Heart right ventricle (tissue), 16 donors: ENCODE measurements around the gene CLDN15. TPM values are rescaled to one million over a fixed set of nuclear protein-coding genes. Genes with fewer than 3 reads are reported as not detected.

ENCODE experiments used
- ATAC-seq, 8 donors: fragments of 200-7000 bp; cut with Tn5 transposase; one replicate each; pipeline ENCODE4 v1.9.1; 2020; ENCODE audit warnings: mild to moderate bottlenecking in 8 of 8, moderate library complexity in 8 of 8, moderate number of reproducible peaks in 1 of 8
- DNase-seq, 2 donors: peaks; one replicate each; pipeline ENCODE4 v3.0.0-alpha.2; 2020
- H3K27ac ChIP-seq, 10 donors: fragments of 200-600 bp; sonication (generic) in 2 of 10; one replicate each; pipeline versions ENCODE4 v1.5.0 to v1.8.0; 2020 to 2022; ENCODE audit warnings: mild to moderate bottlenecking in 3 of 10
- H3K27me3 ChIP-seq, 7 donors: fragments of 200-600 bp; one replicate each; pipeline ENCODE4 v1.8.0; 2021 to 2022; ENCODE audit warnings: mild to moderate bottlenecking in 2 of 7
- H3K36me3 ChIP-seq, 9 donors: fragments of 200-600 bp; sonication (generic) in 1 of 9; one replicate each; pipeline versions ENCODE4 v1.5.0 to v1.8.0; 2020 to 2022; ENCODE audit warnings: mild to moderate bottlenecking in 2 of 9
- H3K4me1 ChIP-seq, 9 donors: fragments of 200-600 bp; sonication (generic) in 1 of 9; one replicate each; pipeline versions ENCODE4 v1.5.0 to v1.8.0; 2020 to 2022; ENCODE audit warnings: mild to moderate bottlenecking in 4 of 9
- H3K4me3 ChIP-seq, 10 donors: fragments of 200-600 bp; sonication (generic) in 2 of 10; one replicate each; pipeline versions ENCODE4 v1.5.0 to v1.8.0; 2020 to 2022; ENCODE audit warnings: mild to moderate bottlenecking in 7 of 10, moderate library complexity in 2 of 10
- H3K9me3 ChIP-seq, 11 donors: fragments of 200-600 bp in 10 of 11; sonication (generic) in 2 of 11; one replicate each; pipeline versions ENCODE4 v1.5.0 to v1.8.0; 2013 to 2022; ENCODE audit warnings: mild to moderate bottlenecking in 2 of 11, control low read depth in 1 of 11, moderate library complexity in 1 of 11
- CTCF ChIP-seq, 9 donors: fragments of 200-600 bp; sonication (generic) in 2 of 9; IDR thresholded peaks; one replicate each; pipeline versions ENCODE4 v1.5.0 to v1.8.0; 2021 to 2022; ENCODE audit warnings: antibody characterized with exemption in 9 of 9, mild to moderate bottlenecking in 5 of 9, moderate library complexity in 1 of 9
- WGBS, 2 donors: extraction: QIAGEN DNeasy Blood & Tissue Kit; methylation state at CpG; one replicate each; pipeline ENCODE4 v1.1.7; 2013; ENCODE audit warnings: inconsistent platforms in 1 of 2; 5-methylcytosine and 5-hydroxymethylcytosine counted together
- intact Hi-C, 10 donors: fragments of 100-400 bp; cut with DNase I; formaldehyde crosslinking; loops; one replicate each; pipeline versions ENCODE4 v1.11.1 to v1.14.2; 2022
- polyA plus RNA-seq, 2 donors: library from polyadenylated mRNA; stranded (reverse); fragments of 200-250 nt; gene quantifications; one replicate each; pipeline ENCODE4 v1.2.3, GENCODE V29; 2013
- total RNA-seq, 10 donors: library from RNA; stranded (reverse); fragmentation: NEBNext Ultra II Directional in 3 of 10; extraction: Animal tissue kit (Norgen Biotek cat#: 25700) in 3 of 10; gene quantifications; one replicate each; pipeline versions ENCODE4 v1.2.1 to v1.2.4, GENCODE V29; 2021 to 2023
- donor health status: Arrhythmogenic right ventricular cardiomyopathy.
- donor health status: ischemic (EF 13 %, LVEDD 7.1; RV severe dilation, severe dysfunction).
- donor health status: healthy with polysubstance abuse.
- donor health status: DM: no; HTN: yes; CAD: no.
- donor health status: DM: no; HTN: no; CAD: no.
- donor health status: ischemic (EF 25% LVEDD 6.9; RV normal size, moderate dysfunction).
- donor health status: ischemic (EF 25% LVEDD 5.7; RV mildly dilated, moderate dysfunction).
- donor health status: healthy.
- donor health status: DM: yes; HTN: yes; CAD: no.
- donor health status: Ischemic cardiomyopathy.
- donor health status: ischemic (EF 35%, LVEDD 5.7; RV mildly dilated, moderate dysfunction).
- donor health status: nonischemic (EF 11% LVEDD 7.7; RV severe dilation, severe dysfunction).
- donor health status: DM: yes; HTN: yes; CAD: no.
- donor health status: PGD.
- donor health status: ischemic (EF 29% LVEDD 5.4; RV normal size, mild dysfunction).
- donor health status: nonischemic (EF 23%, LVEDD 6.1; RV moderate dilation, normal function).

The CLDN15 gene
- total and polyA plus RNA-seq, 12 donors: 1.2 to 5.4 (median 2.0) TPM

GRCh38 chr7:101198476-101198875, 39.1 kb downstream of the CLDN15 start:
- DNase-seq (no peak), ATAC-seq (no peak)
- Histone ChIP-seq H3K4me3 (no peak overlapping the region), H3K36me3 (no peaks in the 10 kb centered on the region), H3K4me1 (peaks cover 4 to 14% (median 9%) of the 10 kb centered on the region in 9 donors), H3K27me3 (peaks cover 25 to 85% (median 80%) of the 10 kb centered on the region in 7 donors), H3K27ac (no peak overlapping the region), H3K9me3 (no peaks in the 10 kb centered on the region)
- TF ChIP-seq CTCF (IDR thresholded peaks at IDR 0.05): no peak
- intact Hi-C loops: loop anchor here in 2 of 10 donors (10.0 kb wide), 1 partner anchor 86 kb away; no protein-coding TSS in a partner anchor
- 51 to 60% methylated on average over 14 of the region's 14 CpGs for WGBS, 2 donors

GRCh38 chr7:101197991-101198390, 39.6 kb downstream of the CLDN15 start:
- peaks cover 4 to 14% (median 9%) of the 10 kb centered on the region in 9 donors for H3K4me1 ChIP-seq
- WGBS, 2 donors: 58 to 68% methylated on average over 21 of the region's 21 CpGs
- intact Hi-C loops: loop anchor here in 2 of 10 donors (10.0 kb wide), 1 partner anchor 87 kb away; no protein-coding TSS in a partner anchor
- H3K27me3 ChIP-seq: peaks cover 25 to 84% (median 76%) of the 10 kb centered on the region in 7 donors
- TF ChIP-seq CTCF (IDR thresholded peaks at IDR 0.05): no peak
- no peaks in the 10 kb centered on the region for H3K36me3 ChIP-seq
- H3K27ac ChIP-seq: no peak overlapping the region
- H3K9me3 ChIP-seq: no peaks in the 10 kb centered on the region
- no peak overlapping the region for H3K4me3 ChIP-seq
- DNase-seq: no peak
- no peak for ATAC-seq

- no peak for DNase-seq
- no peak for ATAC-seq
- peaks cover 7 to 63% (median 55%) of the 10 kb centered on the region in 7 donors for H3K27me3 ChIP-seq
- no peaks in the 10 kb centered on the region for H3K36me3 ChIP-seq
- no peaks in the 10 kb centered on the region for H3K4me1 ChIP-seq
- whole genome bisulfite sequencing, 2 donors: 83 to 87% methylated on average over 16 to 17 of the region's 17 CpGs
- H3K9me3 ChIP-seq: no peaks in the 10 kb centered on the region
- intact Hi-C loops: loop anchor here in 2 of 10 donors (10.0 kb wide), 1 partner anchor 89 kb away; no protein-coding TSS in a partner anchor
- no peak overlapping the region for H3K4me3 ChIP-seq
- H3K27ac ChIP-seq: no peak overlapping the region
- no peak for TF ChIP-seq CTCF (IDR thresholded peaks at IDR 0.05)
Measured at GRCh38 chr7:101195884-101196283, 41.7 kb downstream of the CLDN15 start.

- intact Hi-C loops: no loop called here
- no peak for ATAC-seq
- H3K4me3 ChIP-seq: no peak overlapping the region
- H3K36me3 ChIP-seq: no peaks in the 10 kb centered on the region
- DNase-seq: no peak
- 79% methylated on average over 8 of the region's 8 CpGs for WGBS, 2 donors
- H3K9me3 ChIP-seq: no peaks in the 10 kb centered on the region
- peaks cover 0 to 44% (median 23%) of the 10 kb centered on the region in 7 donors for H3K27me3 ChIP-seq
- H3K27ac ChIP-seq: no peak overlapping the region
- TF ChIP-seq CTCF (IDR thresholded peaks at IDR 0.05): no peak
- no peaks in the 10 kb centered on the region for H3K4me1 ChIP-seq
Measured at GRCh38 chr7:101189109-101189508, 48.5 kb downstream of the CLDN15 start.
